Right kidney (tissue), 1 donor: ENCODE results near the gene KCNQ1.

ENCODE experiments used
- DNase-seq: peaks from one replicate; pipeline ENCODE4 v3.0.0-alpha.2; 2016

The KCNQ1 gene

GRCh38 chr11:2735053-2735589 lies 290.3 kb downstream of the KCNQ1 start:
- DNase-seq: no peak

DNA sequence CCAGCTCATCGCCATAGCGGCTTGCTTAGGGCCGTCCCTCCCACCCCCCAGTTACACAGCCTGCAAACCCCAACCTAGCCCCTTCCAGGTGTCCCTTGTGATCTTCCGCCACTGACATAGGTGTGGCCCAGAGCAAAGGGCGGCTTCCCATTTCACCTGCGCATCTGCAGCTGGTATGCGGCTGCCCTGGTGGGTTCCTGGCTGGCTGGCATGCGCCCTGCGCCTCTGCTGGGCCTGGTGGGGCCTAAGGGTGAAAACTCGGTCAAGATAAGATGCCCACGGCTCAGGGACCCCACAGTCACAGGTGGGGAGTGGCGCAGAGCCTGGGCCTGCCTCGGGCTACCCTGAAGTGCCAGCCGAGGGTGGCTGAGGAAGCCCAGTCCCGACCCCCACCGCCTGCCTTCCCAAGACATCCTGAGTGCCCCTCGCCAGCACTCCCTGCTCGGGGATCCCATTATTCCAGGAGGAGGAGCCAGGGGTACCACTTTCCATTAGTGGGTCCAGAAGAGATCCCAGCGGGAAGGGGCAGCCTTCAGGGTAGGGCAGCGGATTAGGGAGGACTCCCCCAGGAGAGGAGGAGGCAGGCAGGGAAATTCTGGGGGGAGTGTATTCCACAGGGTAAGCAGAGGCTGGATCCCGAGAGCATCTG lies 291.9 kb downstream of the KCNQ1 start:
- no peak for DNase-seq

DNA sequence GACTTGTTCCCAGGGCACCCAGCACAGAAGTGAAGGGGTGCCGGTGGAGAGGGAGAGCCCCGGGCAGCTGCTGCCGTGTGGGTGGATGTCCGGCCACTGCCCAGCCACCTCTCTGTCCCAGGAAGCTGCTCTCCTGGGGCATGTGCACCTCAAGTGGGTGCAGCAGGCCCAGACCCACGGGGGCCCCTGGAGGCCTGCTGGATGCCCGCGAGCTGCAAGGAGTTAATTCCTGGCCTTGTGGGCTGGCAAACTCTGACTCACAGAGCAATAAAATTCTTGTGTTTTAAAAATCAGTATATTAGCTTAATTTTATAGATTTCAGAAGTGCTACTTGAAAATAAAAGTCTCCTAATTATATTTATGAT lies 292.4 kb downstream of the KCNQ1 start:
- DNase-seq: no peak

- no peak for DNase-seq
Measured at GRCh38 chr11:2737866-2738265, 293.1 kb downstream of the KCNQ1 start.

DNA sequence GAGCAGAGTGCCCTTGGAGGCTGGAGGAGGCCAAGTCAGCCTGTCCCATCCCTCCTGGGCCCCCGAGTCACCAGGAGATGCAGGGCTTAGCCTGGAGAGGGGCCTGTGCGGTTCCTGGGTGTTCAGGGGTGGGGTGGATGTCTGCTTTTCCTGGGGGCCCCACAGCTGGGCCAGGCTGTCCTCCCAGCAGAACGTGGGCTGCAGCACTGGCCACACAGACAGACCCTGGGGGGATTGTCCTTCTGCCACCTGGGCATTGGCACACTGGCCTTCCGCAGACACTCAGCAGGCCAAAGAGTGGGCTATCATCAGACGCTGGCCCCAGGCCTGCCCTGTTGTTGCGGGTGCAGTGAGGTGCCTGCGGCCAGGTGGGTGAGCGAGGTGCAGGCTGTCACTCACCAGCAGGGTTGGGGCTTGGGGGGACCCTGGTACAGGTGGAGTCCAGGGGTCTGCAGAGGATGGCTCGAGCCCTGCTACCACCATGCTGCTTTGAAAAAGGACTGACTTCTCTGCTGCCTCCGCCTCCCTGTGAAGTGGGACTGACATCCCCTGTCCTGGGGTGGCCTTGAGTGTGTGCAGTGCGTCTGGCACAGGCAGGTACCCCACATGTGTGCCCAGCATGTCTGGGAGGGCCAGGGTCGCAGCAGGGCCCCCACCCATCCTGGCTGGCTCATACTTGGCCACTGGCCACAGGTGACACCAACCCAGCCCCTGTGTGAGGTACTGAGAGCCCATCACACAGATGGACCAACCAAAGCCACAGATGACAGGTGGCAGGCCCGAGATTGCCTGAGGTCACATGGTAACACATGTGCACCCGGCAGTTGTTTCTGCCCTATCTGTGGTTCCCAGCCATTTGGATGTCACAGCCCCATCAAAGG lies 294.0 kb downstream of the KCNQ1 start:
- DNase-seq: no peak

DNA sequence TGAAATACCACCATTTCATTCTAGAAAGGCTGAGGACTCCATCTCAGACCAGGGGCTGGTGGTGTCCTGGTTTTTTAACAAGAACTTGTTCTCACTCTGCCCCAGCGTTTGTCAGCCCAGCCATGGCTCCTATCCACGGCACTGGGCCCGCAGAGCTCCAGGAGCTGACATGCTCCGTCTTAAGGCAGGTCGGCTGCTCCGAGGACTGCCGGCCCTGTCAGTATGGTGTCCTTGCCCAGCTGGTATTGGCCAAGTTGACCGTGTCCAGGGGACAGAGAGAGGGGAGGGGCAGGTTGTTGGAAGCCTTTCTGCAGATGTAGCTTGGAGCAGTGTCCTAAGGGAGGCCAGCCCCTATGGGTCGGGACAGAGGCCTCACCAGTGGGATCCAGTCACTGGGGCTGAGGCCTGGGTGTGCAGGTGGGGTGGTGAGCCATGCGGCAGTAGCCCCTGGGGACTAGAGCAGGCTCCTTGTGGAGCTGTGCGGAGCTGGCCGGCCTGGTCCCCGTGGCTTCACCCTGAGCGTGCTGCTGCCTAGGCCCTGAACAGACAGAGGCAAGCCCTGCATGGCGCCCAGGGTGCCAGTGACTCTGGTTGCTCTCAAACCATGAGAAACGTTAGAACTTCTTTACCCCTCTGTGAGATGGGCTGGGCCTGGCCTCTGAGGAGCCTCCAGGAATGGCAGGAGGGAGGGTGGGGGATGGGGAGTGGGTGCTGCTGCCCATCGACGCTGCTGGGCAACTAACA lies 294.9 kb downstream of the KCNQ1 start:
- DNase-seq: no peak

DNA sequence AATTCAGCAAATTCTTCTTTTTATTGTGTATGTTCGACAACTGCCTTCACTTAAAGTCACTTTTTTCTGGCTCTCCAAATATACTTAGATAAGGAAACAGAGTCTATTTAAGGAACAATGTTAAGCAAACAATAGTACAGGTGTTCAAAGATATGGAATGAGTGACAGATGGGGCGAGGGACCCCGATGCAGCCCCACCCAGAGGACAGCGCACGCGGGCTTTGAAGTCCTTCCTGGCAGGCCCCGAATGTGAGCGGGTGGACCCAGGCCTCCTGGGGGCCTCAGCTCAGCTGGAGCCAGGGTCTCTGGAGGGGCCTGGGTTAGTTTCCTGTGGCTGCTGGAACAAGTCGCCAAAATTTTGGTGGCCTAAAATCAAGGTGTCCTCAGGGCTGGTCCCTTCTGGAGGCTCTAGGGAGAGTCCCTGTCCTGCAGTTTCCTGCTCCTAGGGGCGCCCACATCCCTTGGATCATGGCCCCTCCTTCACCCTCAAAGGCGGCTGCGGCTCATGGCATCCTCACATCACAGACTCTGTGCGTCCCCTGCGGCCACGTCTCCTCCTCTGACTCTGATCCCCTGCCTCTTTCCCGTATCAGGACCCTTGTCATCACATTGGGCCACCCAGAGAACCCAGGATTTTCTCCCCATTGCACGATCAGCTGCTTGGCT lies 295.6 kb downstream of the KCNQ1 start:
- no peak for DNase-seq

DNA sequence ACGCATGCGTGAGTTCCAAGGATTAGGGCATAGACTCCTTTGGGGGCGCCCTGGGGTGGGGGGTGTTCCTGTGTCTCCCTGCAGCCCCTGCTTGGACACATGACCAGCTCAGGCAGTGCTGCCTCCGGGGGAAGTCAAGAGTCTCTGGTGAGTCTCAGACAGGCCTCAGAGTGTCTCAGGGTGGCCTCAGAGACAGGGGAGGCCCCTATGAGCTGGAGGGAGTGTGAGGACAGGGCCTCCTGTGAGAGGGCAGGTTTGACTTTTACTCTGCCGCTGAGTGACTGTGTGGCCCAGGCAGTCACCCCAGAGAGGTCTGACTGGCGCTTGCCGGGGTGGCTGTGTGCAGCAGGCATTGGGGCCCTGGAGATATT lies 296.2 kb downstream of the KCNQ1 start:
- no peak for DNase-seq

- peak; percentile 28 for DNase-seq
Measured at GRCh38 chr11:2741377-2742131, 296.7 kb downstream of the KCNQ1 start.

DNA sequence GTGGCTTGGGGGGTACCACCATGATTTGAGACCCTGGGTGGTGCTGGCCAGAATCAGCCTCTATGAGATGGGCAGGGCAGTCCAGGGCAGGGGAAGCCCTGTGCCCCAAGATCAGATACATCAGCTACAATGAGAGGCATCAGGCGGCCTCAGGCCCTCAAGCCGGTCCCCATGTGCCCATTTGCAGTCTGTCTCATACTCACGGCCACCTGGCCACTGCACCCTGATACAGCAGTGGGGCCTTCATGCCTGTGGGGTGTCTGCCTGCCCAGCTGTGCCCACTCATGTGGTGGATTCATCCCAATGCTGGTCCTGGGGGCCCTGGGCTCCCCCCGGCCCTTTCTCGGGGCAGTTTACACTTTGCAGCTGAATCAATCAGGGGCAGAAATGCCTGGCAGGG lies 297.4 kb downstream of the KCNQ1 start:
- peak; percentile 4 for DNase-seq

GRCh38 chr11:2742611-2743426 lies 298.0 kb downstream of the KCNQ1 start:
- DNase-seq: no peak

DNA sequence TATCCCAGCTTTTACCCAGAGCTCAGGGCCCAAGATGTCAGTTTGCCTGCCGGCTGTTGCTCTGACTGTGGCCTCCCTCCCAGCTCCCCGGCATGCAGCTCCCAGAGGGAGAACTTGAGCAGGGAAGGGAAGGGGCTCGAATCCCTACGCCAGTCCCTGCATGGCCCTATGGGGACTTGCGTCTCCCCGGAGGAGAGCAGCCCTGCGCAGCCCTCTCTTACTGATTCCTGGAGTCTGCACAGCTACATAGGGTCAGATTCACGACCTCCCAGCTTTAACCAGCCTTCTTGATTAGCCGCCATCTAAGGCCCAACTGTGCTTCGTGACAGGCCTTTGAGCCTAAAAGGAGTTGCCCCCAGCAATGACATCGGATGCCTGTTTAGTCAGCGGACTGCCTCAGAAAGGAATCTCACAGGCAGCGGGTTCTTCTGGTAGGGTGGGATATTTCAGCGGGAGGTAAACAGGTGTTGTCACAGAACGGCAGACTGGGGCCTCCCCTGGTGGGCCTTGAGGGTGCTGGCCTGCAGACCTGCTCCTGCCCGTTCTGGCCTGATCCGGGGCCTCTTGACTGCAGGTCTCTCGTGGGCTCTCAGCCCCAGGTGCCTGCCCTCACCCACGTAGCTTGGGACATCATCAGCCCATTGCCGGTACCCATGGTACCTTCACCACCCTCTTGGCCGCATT lies 298.8 kb downstream of the KCNQ1 start:
- no peak for DNase-seq

DNA sequence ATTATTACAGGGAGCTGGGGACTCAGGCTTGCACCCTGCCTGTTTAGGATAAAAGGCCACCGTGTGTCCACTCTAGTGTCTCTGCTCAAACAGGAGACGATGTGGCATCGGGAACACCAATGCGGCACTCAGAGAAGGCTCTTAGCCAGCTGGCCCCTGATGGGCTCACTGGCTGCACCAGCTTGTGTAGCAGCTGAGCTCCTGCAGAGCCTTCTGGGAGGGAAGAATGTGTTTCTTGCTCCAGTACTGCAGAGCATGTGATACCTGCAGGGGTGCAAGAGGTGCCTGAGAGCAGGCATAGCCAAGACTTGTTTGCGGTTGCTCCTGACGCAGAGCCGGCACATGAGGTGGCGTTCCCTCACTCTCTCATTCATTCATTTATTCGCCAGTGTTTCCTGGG lies 299.4 kb downstream of the KCNQ1 start:
- no peak for DNase-seq

DNA sequence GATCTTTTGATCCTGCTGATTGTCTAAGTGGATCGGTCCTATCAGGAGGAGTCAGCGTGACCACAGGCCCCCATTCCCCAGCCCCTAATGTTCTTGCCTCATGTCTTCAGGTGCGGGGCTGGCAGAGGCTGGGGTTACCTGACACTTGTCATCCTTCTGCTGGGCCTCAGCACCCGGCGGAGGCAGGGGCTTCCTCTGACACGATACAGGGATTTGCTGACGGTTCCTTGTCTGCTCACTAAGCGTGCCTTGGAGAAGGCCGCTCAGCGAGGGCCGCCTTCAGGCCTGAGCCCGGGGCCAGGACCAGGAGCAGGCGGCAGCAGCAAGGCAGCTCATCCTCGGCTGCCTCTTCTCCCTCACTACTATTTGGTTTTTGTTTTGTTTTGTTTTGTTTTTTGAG lies 300.7 kb downstream of the KCNQ1 start:
- no peak for DNase-seq

- DNase-seq: no peak
Measured at GRCh38 chr11:2746401-2747247, 301.8 kb downstream of the KCNQ1 start.

DNA sequence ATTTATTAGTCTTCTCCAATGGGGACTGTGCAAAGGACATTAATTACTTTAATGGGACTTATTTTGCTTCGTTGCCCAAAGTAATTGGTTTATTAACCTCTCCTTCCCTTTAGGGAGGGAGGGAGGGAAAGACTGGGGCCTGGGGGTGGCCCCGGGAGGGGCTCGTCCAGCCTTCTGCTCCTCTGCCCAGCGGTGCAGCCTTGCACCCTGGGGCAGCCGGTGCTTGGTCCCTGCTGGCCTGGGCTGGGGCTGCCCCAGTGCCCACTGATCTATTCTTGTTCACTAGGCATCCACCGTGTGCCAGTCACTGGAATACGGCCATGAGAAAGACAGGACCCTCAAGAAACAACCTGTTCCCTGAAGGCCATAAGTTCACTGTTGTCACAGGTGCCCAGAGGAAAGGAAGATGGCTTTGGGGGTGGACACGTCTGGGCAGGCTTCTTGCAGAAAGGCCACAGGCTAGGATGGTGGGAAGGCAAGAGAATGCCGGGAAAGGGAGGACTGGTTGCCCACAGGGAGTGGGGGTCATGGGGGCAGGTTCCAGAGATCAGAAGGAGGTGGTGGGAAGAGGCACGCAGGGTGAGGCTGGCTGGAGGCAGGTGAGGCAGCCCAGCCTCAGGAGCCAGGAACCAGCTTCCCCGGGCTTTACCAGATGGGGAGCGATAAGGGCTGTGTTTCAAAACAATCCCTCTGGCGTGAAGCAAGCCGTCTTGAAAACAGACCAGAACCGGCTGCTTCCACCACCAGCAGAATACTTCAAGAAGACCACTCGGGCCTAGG lies 302.6 kb downstream of the KCNQ1 start:
- DNase-seq: no peak

DNA sequence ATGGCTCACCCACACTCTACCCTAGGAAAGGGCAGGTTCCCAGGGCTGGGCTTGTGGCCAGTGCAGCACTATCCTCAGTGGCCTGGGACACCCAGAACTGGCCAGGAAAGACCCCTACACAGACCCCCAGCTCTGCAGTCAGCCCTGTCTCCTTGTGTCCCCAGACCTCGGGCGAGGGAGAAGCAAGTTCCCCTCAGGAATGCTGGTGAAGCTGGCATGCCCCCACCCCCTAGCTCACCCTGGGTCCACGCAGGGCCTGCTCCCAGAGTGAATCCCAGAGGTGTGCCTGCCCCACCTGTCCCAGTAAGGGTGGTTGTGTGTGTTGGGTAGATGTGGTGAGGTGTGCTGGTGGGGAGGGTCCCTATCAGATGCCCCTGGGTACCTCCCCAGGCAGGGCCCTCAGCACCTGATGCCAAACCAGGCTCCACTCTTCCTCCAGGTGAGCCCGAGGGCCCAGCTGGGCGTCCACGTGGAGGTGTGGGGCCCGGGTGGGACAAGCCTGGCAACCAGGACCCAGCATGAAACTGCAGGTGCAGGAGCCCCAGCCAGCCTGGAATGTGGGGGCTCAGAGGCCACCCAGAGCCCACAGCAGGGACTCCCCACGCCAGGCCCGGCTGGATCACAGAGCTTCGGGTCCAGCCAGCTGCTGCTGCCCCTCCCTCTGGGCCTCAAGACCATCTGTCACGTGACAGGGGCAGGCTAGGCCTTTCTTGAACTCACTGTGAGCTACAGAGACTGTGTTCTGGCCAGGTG lies 303.4 kb downstream of the KCNQ1 start:
- DNase-seq: no peak
